ENCODE results near the gene PDZRN3. TPM values are rescaled to one million over a fixed set of nuclear protein-coding genes. Genes with fewer than 3 reads are reported as not detected.

Gene PDZRN3
- total RNA-seq, 1 donor from 2014 or later, result 3.4 TPM

- no peak overlapping the region for H3K4me3 Mint-ChIP-seq
These were observed 31.6 kb upstream of the PDZRN3 start for GRCh38 chr3:73656241-73656890.

DNA sequence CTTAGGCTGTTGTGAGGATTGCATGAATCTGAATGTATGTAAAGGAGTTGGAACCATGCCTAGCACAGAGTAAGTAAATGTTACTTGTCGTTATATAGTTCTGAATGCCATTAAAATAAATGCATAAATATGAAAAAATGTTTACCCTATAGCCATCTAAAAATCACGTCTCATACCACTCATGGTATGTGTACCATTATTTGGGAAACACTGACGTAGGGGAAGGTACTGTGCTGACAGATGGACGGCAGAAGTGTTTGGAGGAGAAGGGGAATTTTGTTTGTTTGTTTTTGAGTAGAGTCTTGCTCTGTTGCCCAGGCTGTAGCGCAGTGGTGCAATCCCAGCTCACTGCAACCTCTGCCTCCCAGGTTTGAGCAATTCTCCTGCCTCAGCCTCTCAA lies 30.5 kb upstream of the PDZRN3 start:
- Histone ChIP-seq H3K9ac (no peak overlapping the region), H4K20me1 (ENCODE audit: low read depth) (no peaks in the 10 kb centered on the region), H2AFZ (replicated peaks) (no peak overlapping the region), H3K4me1 (peaks cover 4% of the 10 kb centered on the region), H3F3A (ENCODE audit: low read depth) (no peaks in the 10 kb centered on the region), H3K4me3 (no peak overlapping the region), H3K4me2 (no peak overlapping the region), H3K27ac (no peak overlapping the region), H3K36me3 (no peaks in the 10 kb centered on the region), H3K9me3 (ENCODE audit: low read depth) (no peaks in the 10 kb centered on the region), H3K79me2 (ENCODE audit: low read depth) (no peaks in the 10 kb centered on the region), H3K27me3 (no peaks in the 10 kb centered on the region)
- no peak for DNase-seq (ENCODE audit: low spot score)
- Mint-ChIP-seq H3K36me3 (no peaks in the 10 kb centered on the region), H3K4me1 (no peaks in the 10 kb centered on the region), H3K27me3 (ENCODE audit: insufficient read depth, low read depth) (peaks cover 4% of the 10 kb centered on the region), H3K4me3 (no peak overlapping the region), H3K9me3 (no peaks in the 10 kb centered on the region), H3K27ac (no peak overlapping the region)
- TF ChIP-seq EZH2phosphoT487 (IDR thresholded peaks at IDR 0.05), result no peak
- no peak for TF ChIP-seq EZH2 (IDR thresholded peaks at IDR 0.05)
- no peak for TF ChIP-seq CTCF (IDR thresholded peaks at IDR 0.05)

More at GRCh38 chr3:73656241-73656890, 31.6 kb upstream of the PDZRN3 start:
- H3K4me2 ChIP-seq, result no peak overlapping the region
- H2AFZ ChIP-seq (replicated peaks), result no peak overlapping the region
- Mint-ChIP-seq H3K9me3 (no peaks in the 10 kb centered on the region), H3K36me3 (no peaks in the 10 kb centered on the region), H3K27ac (no peak overlapping the region), H3K4me1 (peaks cover under 1% of the 10 kb centered on the region), H3K27me3 (ENCODE audit: insufficient read depth, low read depth) (peaks cover 6% of the 10 kb centered on the region)
- no peak overlapping the region for H3K4me3 ChIP-seq
- H3K9me3 ChIP-seq (ENCODE audit: low read depth), result no peaks in the 10 kb centered on the region
- no peaks in the 10 kb centered on the region for H3K27me3 ChIP-seq
- H3K27ac ChIP-seq, result no peak overlapping the region
- no peak overlapping the region for H3K9ac ChIP-seq
- no peak for DNase-seq (ENCODE audit: low spot score)
- H3F3A ChIP-seq (ENCODE audit: low read depth), result no peaks in the 10 kb centered on the region
- H3K79me2 ChIP-seq (ENCODE audit: low read depth), result no peaks in the 10 kb centered on the region
- no peaks in the 10 kb centered on the region for H4K20me1 ChIP-seq (ENCODE audit: low read depth)
- TF ChIP-seq EZH2phosphoT487 (IDR thresholded peaks at IDR 0.05), result no peak
- peaks cover 4% of the 10 kb centered on the region for H3K4me1 ChIP-seq
- H3K36me3 ChIP-seq, result no peaks in the 10 kb centered on the region

GRCh38 chr3:73653877-73654276 lies 29.1 kb upstream of the PDZRN3 start:
- no peak for DNase-seq (ENCODE audit: low spot score)
- Mint-ChIP-seq H3K27me3 (ENCODE audit: insufficient read depth, low read depth) (peaks cover 4% of the 10 kb centered on the region), H3K27ac (no peak overlapping the region), H3K4me1 (no peaks in the 10 kb centered on the region), H3K9me3 (no peaks in the 10 kb centered on the region), H3K4me3 (no peak overlapping the region), H3K36me3 (no peaks in the 10 kb centered on the region)
- no peak overlapping the region for H3K4me2 ChIP-seq
- H4K20me1 ChIP-seq (ENCODE audit: low read depth), result no peaks in the 10 kb centered on the region
- H3K4me1 ChIP-seq, result peaks cover 4% of the 10 kb centered on the region
- no peak overlapping the region for H3K4me3 ChIP-seq
- H3K79me2 ChIP-seq (ENCODE audit: low read depth), result no peaks in the 10 kb centered on the region
- TF ChIP-seq EZH2 (IDR thresholded peaks at IDR 0.05), result no peak
- no peaks in the 10 kb centered on the region for H3F3A ChIP-seq (ENCODE audit: low read depth)
- no peaks in the 10 kb centered on the region for H3K36me3 ChIP-seq
- H3K27me3 ChIP-seq, result no peaks in the 10 kb centered on the region
- H3K9ac ChIP-seq, result no peak overlapping the region
- H3K9me3 ChIP-seq (ENCODE audit: low read depth), result no peaks in the 10 kb centered on the region
- no peak overlapping the region for H3K27ac ChIP-seq
- no peak overlapping the region for H2AFZ ChIP-seq (replicated peaks)

DNA sequence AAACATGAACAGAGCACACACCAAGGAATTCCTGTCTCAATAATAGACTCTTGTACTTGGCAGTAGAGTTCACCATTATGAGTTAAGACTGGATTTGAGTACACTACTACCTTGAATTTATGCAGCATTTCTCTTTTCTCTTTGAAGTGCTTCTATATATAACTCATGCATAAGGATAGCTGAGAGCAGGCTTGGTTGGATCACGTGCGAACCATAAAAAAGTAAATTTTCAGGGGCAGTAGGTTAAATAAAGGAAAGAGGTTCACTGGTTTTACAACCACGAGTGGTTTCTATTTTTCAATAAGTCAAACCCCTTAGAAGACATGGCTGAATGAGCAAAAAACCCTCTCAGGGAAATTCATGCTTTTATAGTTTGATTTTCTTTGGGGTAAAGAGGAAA lies 28.6 kb upstream of the PDZRN3 start:
- Histone ChIP-seq H4K20me1 (ENCODE audit: low read depth) (no peaks in the 10 kb centered on the region), H3F3A (ENCODE audit: low read depth) (no peaks in the 10 kb centered on the region), H3K9me3 (ENCODE audit: low read depth) (no peaks in the 10 kb centered on the region), H3K4me3 (no peak overlapping the region), H3K4me1 (no peaks in the 10 kb centered on the region), H3K9ac (no peak overlapping the region), H3K36me3 (no peaks in the 10 kb centered on the region), H3K27ac (no peak overlapping the region), H3K4me2 (no peak overlapping the region), H3K27me3 (no peaks in the 10 kb centered on the region), H3K79me2 (ENCODE audit: low read depth) (no peaks in the 10 kb centered on the region), H2AFZ (replicated peaks) (no peak overlapping the region)
- H3K36me3 Mint-ChIP-seq, result no peaks in the 10 kb centered on the region
- H3K4me1 Mint-ChIP-seq, result no peaks in the 10 kb centered on the region
- peaks cover 4% of the 10 kb centered on the region for H3K27me3 Mint-ChIP-seq (ENCODE audit: insufficient read depth, low read depth)
- H3K4me3 Mint-ChIP-seq, result no peak overlapping the region
- H3K9me3 Mint-ChIP-seq, result no peaks in the 10 kb centered on the region
- TF ChIP-seq CTCF (IDR thresholded peaks at IDR 0.05) (no peak), EZH2phosphoT487 (IDR thresholded peaks at IDR 0.05) (no peak), EZH2 (IDR thresholded peaks at IDR 0.05) (no peak)
- H3K27ac Mint-ChIP-seq, result no peak overlapping the region
- DNase-seq (ENCODE audit: low spot score), result no peak
